WERI-Rb-1 (cell line): Measurements from ENCODE around the gene SLC35D2.
A peak's percentile ranks its signal among the peaks of the same experiment; 100 is the strongest.
"Not testable (repeated sequence)": the region's sequence is repeated elsewhere in the genome, so short reads cannot be mapped to it uniquely, and the experiment has no call there.

Experiments used
- DNase-seq: peaks from one replicate; pipeline ENCODE4 v3.0.0-alpha.2; 2020
- H3K27ac ChIP-seq: fragments of 250-450 bp; sonication (Bioruptor Pico); 2 replicates; pipeline ENCODE4 v1.5.1; 2020; ENCODE audit warnings: mild to moderate bottlenecking, moderate library complexity
- H3K27me3 ChIP-seq: fragments of 250-450 bp; sonication (Bioruptor Pico); 2 replicates; pipeline ENCODE4 v1.5.1; 2021; ENCODE audit warnings: mild to moderate bottlenecking, low read depth, moderate library complexity; ENCODE audit not compliant: insufficient read depth, severe bottlenecking
- H3K36me3 ChIP-seq: fragments of 250-450 bp; sonication (Bioruptor Pico); 2 replicates; pipeline ENCODE4 v1.5.1; 2020; ENCODE audit warnings: mild to moderate bottlenecking, moderate library complexity
- H3K4me3 ChIP-seq: 2 replicates; pipeline ENCODE4 v1.5.1; 2011; ENCODE audit warnings: low read depth, mild to moderate bottlenecking, control low read depth, low read length
- H3K9me3 ChIP-seq: fragments of 250-450 bp; sonication (Bioruptor Pico); 2 replicates; pipeline ENCODE4 v1.5.1; 2021; ENCODE audit warnings: mild to moderate bottlenecking, moderate library complexity; ENCODE audit not compliant: severe bottlenecking
- TF ChIP-seq, protein P1 (sequence below): IDR thresholded peaks from 2 replicates; pipeline ENCODE4 v1.5.1; 2011; ENCODE audit warnings: low read depth, mild to moderate bottlenecking, control low read depth, inconsistent platforms, low read length

Gene SLC35D2

DNA sequence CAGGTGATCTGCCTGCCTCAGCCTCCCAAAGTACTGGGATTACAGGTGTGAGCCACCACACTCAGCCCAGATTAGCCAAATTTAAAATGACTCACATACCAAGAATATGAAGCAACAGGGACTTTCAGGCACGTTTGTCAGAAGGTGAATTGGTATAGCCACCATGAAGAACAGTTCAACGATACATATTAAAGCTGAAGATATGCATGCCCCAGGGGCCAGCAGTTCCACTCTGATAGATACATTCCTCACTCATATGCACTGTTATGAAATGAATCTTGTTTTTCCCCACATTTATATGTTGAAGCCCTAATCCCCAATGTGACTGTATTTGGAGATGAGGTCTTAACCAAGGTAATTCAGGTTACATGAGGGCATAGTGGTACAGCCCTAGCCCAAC lies 22.5 kb downstream of the SLC35D2 start:
- H3K36me3 ChIP-seq: no peaks in the 10 kb centered on the region
- TF ChIP-seq, protein P1, sequence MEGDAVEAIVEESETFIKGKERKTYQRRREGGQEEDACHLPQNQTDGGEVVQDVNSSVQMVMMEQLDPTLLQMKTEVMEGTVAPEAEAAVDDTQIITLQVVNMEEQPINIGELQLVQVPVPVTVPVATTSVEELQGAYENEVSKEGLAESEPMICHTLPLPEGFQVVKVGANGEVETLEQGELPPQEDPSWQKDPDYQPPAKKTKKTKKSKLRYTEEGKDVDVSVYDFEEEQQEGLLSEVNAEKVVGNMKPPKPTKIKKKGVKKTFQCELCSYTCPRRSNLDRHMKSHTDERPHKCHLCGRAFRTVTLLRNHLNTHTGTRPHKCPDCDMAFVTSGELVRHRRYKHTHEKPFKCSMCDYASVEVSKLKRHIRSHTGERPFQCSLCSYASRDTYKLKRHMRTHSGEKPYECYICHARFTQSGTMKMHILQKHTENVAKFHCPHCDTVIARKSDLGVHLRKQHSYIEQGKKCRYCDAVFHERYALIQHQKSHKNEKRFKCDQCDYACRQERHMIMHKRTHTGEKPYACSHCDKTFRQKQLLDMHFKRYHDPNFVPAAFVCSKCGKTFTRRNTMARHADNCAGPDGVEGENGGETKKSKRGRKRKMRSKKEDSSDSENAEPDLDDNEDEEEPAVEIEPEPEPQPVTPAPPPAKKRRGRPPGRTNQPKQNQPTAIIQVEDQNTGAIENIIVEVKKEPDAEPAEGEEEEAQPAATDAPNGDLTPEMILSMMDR: no peak
- H3K4me3 ChIP-seq: no peak overlapping the region
- H3K27me3 ChIP-seq: no peaks in the 10 kb centered on the region
- no peaks in the 10 kb centered on the region for H3K9me3 ChIP-seq
- DNase-seq: no peak
- no peak overlapping the region for H3K27ac ChIP-seq

DNA sequence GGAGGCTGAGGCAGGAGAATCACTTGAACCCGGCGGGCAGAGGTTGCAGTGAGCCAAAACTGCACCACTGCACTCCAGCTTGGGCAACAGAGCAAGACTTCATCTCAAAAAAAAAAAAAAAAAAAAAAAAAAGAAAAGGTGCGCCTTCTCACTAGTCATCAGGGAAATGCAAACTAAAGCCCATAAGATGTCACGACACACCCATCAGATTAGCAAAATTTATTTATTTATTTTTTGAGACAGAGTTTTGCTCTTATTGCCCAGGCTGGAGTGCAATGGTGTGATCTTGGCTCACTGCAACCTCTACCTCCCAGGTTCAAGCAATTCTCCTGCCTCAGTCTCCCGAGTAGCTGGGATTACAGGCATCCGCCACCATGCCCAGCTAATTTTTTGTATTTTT lies 23.0 kb downstream of the SLC35D2 start:
- H3K36me3 ChIP-seq, DNase-seq, H3K27ac ChIP-seq, H3K27me3 ChIP-seq, H3K9me3 ChIP-seq, H3K4me3 ChIP-seq: not testable (repeated sequence)

DNA sequence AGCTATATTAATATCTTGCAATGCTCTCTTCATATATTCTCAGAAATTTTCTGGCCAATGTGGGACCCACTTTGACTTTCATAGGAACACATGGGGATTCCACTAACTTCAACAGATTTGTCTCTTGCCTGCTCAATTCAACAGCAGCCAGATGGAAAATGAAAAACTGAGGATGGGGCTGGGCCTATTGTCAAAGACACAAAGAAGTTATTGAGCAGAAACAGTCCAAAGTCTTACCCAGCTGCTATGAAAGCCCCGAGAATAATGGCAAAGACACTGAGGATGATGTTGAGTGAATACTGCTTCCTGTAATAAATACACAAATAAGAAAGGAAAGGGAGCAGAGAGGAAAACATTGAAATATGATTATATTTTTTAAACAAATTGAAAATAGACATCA lies 32.6 kb downstream of the SLC35D2 start:
- no peak overlapping the region for H3K4me3 ChIP-seq
- no peak for DNase-seq
- no peaks in the 10 kb centered on the region for H3K36me3 ChIP-seq
- peaks cover 6% of the 10 kb centered on the region for H3K9me3 ChIP-seq
- no peak overlapping the region for H3K27ac ChIP-seq
- no peaks in the 10 kb centered on the region for H3K27me3 ChIP-seq
- TF ChIP-seq, protein P1: no peak

GRCh38 chr9:96348261-96348660 lies 35.2 kb downstream of the SLC35D2 start:
- peaks cover 10% of the 10 kb centered on the region for H3K9me3 ChIP-seq
- H3K36me3 ChIP-seq: no peaks in the 10 kb centered on the region
- no peak for DNase-seq
- H3K4me3 ChIP-seq: no peak overlapping the region
- no peak overlapping the region for H3K27ac ChIP-seq
- H3K27me3 ChIP-seq: no peaks in the 10 kb centered on the region
- TF ChIP-seq, protein P1: no peak

DNA sequence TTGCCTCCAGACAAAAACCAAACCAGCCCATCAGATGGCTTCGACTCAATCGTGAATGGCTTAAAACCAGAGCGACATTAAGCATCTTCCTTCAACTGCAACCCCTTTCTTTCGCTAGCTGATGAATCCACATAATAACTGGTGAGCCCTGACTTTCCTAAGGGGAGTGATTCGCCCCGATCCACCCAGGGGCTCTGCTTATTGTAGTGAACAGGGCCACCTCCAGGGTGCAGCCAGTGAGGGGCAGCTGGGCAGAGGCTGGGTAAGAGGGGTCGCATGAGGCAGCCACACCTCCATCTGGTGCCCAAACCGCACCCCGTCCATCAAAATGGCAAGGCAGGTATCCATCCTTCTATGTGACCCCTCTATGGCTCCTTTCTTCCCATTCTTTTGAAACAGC lies 38.0 kb downstream of the SLC35D2 start:
- Histone ChIP-seq H3K4me3 (no peak overlapping the region), H3K27ac (no peak overlapping the region), H3K9me3 (peaks cover 13% of the 10 kb centered on the region), H3K27me3 (no peaks in the 10 kb centered on the region), H3K36me3 (no peaks in the 10 kb centered on the region)
- DNase-seq: no peak
- TF ChIP-seq, protein P1: no peak

DNA sequence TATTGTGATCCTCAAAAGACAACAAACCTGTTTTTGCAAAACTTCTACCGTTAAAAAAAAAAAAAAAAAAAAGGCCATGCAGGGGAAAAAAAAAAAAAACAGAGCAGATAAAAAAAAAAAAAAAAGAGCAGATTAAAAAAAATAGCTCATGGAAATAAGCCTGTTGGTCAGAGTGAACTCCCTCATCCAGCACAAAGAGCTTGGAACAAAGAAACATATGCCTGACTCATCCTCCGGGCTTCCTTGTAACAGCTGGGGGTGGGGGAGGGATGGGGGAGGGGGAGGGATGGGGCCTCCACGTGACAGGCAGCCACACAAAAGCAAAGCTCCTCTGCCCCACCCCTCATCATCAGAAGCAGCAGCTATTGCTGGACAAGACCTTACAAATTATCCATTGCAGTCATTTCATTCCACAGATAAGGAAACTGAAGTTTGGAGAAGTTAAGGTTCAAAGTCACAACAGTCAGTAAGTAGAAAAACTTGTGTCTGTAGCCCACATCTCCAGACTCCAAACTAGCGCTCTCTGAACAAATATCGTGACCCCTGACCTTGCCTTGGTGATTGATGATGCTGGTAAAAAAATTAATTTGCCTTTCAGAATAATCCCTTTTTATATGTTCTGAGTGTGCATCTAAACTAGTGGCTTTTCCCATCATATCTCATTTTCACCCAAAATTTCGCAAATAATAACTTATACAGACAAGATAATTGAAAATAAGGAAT lies 38.9 kb downstream of the SLC35D2 start:
- Histone ChIP-seq H3K36me3 (no peaks in the 10 kb centered on the region), H3K27me3 (no peaks in the 10 kb centered on the region), H3K9me3 (peaks cover 13% of the 10 kb centered on the region), H3K27ac (peak overlapping the region; percentile 61), H3K4me3 (no peak overlapping the region)
- DNase-seq: peak; percentile 79
- TF ChIP-seq, protein P1: no peak
